ENCODE measurements around the gene SMC3. TPM values are rescaled to one million over a fixed set of nuclear protein-coding genes. Genes with fewer than 3 reads are reported as not detected.

SMC3 gene
- total and polyA plus RNA-seq, 2 experiments from 2014 or later, result 72.3 to 320 TPM

GRCh38 chr10:110525349-110526260, 41.9 kb upstream of the SMC3 start:
- Mint-ChIP-seq H3K4me3 (no peak overlapping the region), H3K36me3 (ENCODE audit: low read depth) (no peaks in the 10 kb centered on the region), H3K27me3 (ENCODE audit: insufficient read depth, low read depth, poor library complexity) (peaks cover 5% of the 10 kb centered on the region), H3K9me3 (no peaks in the 10 kb centered on the region), H3K27ac (no peak overlapping the region), H3K4me1 (peaks cover 43% of the 10 kb centered on the region)
- TF ChIP-seq, protein P1, sequence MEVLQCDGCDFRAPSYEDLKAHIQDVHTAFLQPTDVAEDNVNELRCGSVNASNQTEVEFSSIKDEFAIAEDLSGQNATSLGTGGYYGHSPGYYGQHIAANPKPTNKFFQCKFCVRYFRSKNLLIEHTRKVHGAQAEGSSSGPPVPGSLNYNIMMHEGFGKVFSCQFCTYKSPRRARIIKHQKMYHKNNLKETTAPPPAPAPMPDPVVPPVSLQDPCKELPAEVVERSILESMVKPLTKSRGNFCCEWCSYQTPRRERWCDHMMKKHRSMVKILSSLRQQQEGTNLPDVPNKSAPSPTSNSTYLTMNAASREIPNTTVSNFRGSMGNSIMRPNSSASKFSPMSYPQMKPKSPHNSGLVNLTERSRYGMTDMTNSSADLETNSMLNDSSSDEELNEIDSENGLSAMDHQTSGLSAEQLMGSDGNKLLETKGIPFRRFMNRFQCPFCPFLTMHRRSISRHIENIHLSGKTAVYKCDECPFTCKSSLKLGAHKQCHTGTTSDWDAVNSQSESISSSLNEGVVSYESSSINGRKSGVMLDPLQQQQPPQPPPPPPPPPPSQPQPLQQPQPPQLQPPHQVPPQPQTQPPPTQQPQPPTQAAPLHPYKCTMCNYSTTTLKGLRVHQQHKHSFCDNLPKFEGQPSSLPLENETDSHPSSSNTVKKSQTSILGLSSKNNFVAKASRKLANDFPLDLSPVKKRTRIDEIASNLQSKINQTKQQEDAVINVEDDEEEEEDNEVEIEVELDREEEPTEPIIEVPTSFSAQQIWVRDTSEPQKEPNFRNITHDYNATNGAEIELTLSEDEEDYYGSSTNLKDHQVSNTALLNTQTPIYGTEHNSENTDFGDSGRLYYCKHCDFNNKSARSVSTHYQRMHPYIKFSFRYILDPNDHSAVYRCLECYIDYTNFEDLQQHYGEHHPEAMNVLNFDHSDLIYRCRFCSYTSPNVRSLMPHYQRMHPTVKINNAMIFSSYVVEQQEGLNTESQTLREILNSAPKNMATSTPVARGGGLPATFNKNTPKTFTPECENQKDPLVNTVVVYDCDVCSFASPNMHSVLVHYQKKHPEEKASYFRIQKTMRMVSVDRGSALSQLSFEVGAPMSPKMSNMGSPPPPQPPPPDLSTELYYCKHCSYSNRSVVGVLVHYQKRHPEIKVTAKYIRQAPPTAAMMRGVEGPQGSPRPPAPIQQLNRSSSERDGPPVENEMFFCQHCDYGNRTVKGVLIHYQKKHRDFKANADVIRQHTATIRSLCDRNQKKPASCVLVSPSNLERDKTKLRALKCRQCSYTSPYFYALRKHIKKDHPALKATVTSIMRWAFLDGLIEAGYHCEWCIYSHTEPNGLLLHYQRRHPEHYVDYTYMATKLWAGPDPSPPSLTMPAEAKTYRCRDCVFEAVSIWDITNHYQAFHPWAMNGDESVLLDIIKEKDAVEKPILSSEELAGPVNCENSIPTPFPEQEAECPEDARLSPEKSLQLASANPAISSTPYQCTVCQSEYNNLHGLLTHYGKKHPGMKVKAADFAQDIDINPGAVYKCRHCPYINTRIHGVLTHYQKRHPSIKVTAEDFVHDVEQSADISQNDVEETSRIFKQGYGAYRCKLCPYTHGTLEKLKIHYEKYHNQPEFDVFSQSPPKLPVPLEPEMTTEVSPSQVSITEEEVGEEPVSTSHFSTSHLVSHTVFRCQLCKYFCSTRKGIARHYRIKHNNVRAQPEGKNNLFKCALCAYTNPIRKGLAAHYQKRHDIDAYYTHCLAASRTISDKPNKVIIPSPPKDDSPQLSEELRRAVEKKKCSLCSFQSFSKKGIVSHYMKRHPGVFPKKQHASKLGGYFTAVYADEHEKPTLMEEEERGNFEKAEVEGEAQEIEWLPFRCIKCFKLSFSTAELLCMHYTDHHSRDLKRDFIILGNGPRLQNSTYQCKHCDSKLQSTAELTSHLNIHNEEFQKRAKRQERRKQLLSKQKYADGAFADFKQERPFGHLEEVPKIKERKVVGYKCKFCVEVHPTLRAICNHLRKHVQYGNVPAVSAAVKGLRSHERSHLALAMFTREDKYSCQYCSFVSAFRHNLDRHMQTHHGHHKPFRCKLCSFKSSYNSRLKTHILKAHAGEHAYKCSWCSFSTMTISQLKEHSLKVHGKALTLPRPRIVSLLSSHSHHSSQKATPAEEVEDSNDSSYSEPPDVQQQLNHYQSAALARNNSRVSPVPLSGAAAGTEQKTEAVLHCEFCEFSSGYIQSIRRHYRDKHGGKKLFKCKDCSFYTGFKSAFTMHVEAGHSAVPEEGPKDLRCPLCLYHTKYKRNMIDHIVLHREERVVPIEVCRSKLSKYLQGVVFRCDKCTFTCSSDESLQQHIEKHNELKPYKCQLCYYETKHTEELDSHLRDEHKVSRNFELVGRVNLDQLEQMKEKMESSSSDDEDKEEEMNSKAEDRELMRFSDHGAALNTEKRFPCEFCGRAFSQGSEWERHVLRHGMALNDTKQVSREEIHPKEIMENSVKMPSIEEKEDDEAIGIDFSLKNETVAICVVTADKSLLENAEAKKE (CRISPR knock-in tag; IDR thresholded peaks at IDR 0.05), result no peak
- TF ChIP-seq POLR2AphosphoS5 (IDR thresholded peaks at IDR 0.05; ENCODE audit: low read depth) (no peak), NANOG (IDR thresholded peaks at IDR 0.05; ENCODE audit: borderline replicate concordance) (no peak), ZNF114 (CRISPR knock-in tag; IDR thresholded peaks at IDR 0.05) (no peak), ZNF331 (CRISPR knock-in tag; IDR thresholded peaks at IDR 0.05; ENCODE audit: low read depth) (no peak)
- TF ChIP-seq, protein P2, sequence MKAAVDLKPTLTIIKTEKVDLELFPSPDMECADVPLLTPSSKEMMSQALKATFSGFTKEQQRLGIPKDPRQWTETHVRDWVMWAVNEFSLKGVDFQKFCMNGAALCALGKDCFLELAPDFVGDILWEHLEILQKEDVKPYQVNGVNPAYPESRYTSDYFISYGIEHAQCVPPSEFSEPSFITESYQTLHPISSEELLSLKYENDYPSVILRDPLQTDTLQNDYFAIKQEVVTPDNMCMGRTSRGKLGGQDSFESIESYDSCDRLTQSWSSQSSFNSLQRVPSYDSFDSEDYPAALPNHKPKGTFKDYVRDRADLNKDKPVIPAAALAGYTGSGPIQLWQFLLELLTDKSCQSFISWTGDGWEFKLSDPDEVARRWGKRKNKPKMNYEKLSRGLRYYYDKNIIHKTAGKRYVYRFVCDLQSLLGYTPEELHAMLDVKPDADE (IDR thresholded peaks at IDR 0.05), result no peak
- Histone ChIP-seq H3K79me2 (replicated peaks; ENCODE audit: insufficient read depth) (no peaks in the 10 kb centered on the region), H2AFZ (no peak overlapping the region), H3K4me2 (no peak overlapping the region), H4K20me1 (replicated peaks; ENCODE audit: insufficient read depth) (no peaks in the 10 kb centered on the region), H3F3A (replicated peaks; ENCODE audit: low read depth) (no peaks in the 10 kb centered on the region), H3K27ac (ENCODE audit: low read depth) (no peak overlapping the region), H3K4me1 (ENCODE audit: insufficient read depth) (peaks cover 34% of the 10 kb centered on the region), H3K4me3 (no peak overlapping the region), H3K36me3 (ENCODE audit: insufficient read depth) (no peaks in the 10 kb centered on the region), H3K9me2 (ENCODE audit: insufficient read depth) (no peaks in the 10 kb centered on the region), H3K27me3 (ENCODE audit: insufficient read depth) (no peaks in the 10 kb centered on the region)
- no peak for DNase-seq (ENCODE audit: low spot score)
- ATAC-seq, result no peak

Data from GM23338 (cell line).